HG03521 (cell line): ENCODE data around the gene ZNF148.

Experiments used
- ATAC-seq: cut with Tn5 transposase; IDR thresholded peaks from one replicate; pipeline ENCODE4 v1.9.1; 2021; ENCODE audit warnings: mild to moderate bottlenecking, moderate library complexity; ENCODE audit not compliant: unreplicated experiment

The ZNF148 gene

DNA sequence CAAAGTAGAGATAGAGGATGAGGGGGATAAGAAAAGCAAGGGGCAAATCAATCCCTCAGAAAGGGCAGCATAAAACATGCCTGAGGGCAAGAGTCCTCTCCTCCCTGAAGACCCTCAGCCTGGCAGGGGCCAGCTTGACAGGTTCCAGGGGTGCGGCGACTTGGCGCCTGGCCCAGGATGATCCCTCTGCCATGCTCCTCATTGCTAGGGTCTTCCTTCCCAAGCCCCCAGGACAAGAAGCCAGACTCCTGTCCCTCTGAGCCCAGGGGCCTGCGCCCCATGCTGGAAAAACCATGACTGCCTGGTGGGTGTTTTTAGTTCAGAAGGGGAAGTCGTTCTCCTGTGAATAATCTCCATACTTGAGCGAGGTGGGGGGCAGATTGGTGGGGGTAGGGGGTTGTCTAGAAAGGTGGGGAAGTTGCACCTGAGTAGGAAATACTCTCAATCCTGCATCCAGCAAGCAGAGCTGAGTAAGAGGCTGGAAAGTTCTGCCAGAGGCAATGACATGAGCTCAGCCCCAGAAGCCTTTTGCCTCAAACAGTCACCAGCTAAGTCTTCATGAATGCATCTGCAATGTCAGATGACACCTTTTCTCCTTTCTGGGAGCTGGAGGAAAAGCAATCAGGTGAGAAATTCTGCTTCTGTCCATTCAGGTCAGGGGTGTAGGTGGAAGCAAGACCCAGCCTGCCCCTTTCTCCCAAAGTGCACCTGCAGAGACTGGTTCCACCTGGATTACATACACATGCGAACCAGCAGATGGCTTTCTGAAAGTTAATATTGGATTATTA, 180.9 kb downstream of the ZNF148 start:
- no peak for ATAC-seq

DNA sequence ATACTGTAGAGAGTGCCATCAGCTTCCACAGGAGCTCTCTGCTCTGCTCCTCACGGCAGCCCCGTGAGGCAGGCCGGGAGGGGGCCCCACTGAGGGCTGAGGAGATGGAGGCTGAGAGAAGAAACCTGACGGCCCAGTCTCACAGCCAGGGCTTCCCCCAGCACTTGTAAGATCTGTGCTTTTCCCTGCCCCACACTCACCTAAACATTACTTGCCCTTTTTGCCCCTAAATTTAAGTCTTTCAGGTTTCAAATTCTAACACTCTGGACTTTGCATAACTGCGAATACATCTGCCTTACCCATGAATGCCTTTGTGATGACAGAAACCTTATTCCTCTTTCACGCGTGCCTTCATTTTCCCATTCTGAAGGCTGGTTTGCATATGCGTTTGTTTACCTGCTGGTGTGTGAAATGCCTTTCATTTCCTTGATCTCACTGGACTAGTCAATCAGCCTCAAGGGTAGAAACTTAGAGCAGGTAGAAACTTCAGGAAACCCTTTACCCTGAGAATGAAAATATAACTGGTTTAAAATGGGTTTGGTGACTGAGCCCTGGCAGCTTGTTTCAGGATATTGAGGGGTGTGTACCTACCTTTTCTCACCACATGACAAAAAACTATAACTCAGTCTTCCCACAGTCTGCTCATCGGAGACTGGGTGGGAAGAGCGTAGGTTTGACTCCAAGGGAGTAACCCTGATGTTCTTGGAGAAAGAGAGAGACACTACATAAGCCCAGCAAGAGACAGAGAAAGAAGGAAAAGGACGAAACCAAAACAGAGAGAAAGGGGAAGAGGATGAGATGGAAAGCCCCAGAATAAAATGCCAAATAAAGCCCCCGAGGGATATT, 182.7 kb downstream of the ZNF148 start:
- peak; percentile 54 for ATAC-seq

DNA sequence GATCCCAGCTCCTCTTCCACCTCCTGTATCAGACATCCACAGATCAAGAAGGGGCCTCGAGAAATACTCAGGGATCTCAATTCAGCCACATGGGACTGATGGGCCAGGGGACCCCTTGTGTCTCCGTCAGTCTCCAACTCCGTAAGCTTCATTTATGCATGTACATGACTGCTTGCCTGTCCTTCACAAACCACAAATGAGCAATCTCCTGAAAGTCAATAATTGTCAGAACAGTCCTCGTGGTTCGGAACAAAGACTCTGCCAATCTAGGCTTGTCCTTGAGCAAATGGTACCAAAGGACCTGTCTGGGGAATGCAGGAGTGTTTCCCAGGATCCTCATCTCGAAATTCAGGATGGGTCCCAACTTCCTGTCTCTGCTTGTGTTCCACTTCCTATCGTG, 183.4 kb downstream of the ZNF148 start:
- ATAC-seq, result no peak

DNA sequence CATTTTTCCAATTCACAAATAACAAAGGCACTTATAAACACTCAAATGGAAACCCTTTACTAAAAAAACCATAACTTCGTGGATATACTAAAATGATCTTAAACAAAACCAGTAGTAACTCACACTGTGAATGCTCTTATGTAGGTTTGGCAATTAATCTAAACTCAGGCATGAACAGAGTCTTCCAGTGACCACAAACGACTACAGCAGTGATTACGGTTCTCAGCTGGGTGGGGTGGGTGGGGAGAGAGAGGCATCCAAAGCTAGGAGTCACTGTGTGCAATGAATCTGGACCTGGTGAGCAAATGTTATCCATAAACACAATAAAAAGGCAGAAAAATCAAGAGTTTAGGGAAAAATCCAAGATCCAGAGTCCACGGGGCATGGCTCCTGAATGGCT, 183.9 kb downstream of the ZNF148 start:
- no peak for ATAC-seq

DNA sequence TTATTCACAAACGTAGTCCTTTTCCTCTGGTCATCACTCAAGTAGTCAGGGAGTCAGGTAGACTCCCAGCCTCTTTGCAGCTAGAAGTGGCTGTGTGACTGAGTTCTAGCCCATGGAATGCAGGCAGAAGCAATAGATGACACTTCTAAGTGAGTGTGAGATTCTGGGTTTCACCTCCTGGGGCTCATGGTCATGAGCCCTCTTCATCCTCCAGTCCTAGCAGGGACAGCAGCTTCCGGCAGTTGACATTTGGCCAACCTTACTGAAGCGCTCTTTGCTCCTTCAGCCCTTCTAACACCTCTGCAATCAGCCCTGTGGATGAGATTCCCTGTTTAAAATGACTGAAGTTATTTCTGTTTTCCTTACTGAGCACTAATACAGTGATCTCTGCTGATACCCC, 184.3 kb downstream of the ZNF148 start:
- ATAC-seq, result no peak

DNA sequence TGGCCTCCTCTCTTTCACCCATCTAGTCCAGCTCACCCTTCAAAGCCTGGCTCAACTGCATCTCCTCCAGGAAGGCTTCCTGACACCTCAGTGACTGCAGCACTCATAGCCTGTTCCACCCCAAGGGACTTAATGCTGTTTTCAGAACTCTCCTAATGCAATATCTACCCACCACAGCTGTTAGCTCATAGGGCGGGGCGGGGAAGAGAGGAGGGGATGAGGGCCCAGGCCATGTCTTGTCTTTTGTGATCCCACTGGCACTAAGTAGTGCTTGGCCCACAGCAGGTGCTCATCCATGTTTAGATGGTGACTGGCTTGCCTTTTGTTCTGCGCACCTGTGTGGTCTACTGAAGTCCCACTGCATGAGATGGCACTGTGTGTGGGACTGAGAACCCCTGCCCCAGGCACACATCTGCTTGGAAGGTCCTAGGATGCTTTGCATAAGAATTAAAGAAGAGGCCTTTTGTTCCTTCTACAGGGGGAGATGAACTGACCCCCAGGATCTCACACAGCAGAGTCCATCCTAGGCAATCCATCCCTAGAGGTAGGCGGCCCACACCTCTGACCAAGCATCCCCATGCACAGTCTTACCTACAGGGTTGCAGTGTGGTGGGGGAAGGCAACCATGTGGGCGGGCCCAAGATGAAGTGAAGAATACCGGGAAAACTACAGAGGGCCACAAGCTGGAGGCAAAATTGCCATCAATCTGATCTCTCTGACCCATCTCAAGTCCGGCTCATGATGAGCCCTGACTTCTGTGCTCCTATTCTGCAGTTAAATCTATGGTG, 185.6 kb downstream of the ZNF148 start:
- ATAC-seq, result no peak

DNA sequence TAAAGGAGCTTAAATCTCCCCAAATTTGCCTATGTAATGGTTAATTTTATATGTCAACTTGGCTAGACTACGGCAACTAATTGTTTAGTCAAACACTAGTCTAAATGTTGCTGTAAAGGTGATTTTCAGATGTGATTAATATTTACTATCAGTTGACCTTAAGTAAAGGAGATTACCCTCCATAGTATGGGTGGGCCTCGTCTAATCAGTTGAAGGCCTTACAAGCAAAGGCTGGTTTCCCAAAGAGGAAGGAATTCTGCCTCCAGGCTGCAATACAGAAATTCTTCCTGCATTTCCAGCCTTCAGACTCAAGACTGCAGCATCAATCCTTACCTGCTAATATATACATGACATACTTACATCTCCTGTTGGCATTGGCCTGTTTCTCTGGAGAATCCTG, 186.2 kb downstream of the ZNF148 start:
- no peak for ATAC-seq

DNA sequence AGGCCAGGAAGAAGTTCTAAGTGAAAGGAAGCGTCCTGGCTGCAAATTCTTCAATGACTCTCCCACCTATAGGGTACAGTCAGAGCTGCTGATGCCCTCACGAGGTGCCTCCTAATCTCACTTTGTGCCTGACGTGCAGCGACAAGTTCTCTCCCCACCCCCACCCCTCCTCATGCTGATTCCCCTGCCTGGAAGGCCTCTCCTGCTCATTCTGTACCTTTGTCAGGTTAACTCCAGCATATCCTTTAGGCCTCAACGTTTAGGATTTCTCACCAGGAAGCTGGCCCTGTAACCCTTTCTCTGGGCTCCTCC, 187.6 kb downstream of the ZNF148 start:
- no peak for ATAC-seq

DNA sequence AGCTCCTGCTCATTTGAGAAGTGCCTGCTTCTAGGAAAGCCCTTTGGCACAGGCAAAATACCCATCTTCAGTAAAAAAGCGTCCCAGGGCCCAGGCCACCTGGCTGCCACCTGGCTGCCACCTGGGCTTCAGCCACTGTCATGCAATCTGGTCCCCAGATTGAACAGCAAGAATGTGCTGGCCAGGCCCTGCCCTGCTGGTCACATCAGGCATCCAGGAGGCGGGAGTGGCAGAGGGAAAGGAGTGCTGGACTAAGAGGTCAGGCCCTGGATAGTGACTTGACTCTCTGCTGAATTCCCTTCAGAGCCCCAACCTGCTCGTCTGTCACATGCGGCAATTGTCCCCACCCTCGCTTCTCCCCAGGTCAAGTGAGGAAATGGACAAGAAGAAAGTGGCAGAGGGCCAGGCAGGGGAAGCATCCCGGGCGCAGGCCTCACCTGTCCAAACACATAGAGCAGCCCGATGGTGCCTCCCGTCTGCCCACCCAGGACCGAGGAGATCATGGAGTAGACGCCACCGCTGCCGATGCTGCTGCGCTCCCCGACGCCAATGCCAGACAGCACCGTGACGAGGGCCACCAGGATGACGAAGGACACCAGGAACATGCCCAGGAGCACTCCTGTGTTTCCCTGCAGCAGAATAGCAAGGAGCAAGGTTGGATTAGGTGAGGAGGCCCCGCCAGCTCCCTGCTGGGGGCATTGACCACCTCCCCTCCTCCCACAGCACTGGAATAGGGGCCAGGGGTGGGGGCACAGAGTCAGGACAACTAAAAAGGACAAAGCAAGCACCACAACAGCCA, 188.1 kb downstream of the ZNF148 start:
- ATAC-seq, result no peak

DNA sequence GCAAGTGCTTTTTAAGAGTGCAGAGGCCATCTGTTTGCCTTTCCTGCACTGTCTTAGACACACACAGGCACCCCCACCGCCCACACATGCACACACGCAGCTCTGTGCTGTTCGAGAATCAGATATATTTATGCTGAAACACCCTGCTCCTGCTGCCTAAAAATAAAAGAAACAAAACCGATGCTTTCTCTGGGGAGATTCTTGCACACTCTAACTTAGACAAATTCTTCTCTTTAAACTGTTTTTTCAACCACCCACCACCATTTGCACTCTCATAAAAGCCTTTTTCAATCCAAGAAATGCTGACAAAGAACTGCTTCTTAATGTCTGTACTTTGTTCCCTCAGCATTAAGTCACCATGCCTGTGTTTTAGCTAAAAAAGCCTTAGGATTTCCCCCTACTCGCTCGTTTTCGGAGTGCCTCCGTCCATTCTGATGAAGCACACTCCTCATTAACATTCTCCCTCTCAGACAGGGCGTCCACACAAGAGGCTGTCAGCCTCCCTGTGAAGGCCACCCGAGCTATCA, 188.8 kb downstream of the ZNF148 start:
- ATAC-seq, result peak; percentile 54

DNA sequence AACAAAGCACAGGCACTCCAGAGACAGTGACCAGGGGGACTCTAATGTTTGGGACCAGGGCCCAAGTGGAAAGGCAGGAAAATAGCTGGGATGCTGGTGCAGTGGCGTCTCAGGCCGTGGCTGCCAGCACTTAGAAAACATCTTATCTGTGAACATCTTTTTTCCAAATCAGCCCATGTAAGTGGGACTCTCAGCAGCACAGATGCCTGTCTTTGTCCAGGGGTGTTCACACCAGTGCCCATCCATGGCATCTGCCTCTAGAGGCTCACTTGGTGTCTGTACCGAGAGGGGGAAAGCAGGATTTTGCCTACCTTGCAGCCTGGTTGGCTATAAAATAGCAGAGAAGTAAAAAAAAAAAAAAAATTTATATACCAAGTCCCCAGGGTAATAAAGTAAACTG, 189.3 kb downstream of the ZNF148 start:
- no peak for ATAC-seq

DNA sequence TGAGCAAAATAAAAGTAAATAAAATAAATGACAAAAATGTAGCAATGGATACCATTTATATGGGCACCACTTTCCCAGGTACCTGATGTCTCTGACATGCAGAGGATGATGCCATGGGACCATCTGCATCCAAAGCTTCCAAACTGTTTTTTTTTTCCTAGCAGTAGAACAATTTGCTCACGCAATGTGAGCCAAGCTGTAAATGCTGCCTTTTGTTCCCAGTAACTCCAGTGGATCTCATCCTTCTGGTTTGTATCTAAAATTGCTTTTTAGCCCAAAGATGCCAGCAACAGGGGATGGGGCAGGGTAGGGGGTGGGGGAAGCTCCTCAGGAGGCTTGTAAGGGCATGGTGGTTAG, 195.3 kb downstream of the ZNF148 start:
- no peak for ATAC-seq

DNA sequence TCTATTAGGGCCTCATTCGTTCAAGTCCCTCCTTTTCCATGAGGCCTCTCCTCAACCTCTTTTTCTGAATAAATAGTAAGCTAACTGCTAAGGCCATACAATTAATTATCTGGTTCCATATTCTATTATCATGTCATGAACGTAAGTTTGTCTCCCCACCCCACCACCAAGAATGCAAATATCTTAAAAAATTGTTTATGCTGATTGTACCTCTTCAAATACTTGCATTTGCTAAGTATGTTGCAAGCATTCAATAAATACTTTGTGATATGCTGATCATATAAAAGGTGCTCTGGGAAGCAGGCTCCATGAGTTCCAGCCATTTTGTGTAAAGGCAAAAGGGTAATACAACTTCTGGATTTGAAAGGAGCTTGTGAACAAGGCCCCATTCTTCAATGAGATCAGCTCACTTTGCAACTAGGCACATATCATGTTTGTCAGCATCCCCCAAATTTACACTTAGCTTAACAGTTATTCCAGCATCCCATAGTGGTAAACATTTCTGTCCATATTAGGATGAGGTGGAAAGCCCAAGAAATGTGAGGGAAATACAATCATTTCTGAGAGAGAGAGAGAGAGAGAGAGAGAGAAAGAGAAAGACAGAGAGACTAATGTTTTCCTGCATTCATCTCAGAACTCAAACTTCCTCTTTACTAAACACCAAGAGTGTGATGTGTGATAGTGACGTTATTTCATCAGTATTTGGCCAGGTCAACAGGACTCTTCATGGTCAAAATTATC, 195.8 kb downstream of the ZNF148 start:
- ATAC-seq, result peak; percentile 67

DNA sequence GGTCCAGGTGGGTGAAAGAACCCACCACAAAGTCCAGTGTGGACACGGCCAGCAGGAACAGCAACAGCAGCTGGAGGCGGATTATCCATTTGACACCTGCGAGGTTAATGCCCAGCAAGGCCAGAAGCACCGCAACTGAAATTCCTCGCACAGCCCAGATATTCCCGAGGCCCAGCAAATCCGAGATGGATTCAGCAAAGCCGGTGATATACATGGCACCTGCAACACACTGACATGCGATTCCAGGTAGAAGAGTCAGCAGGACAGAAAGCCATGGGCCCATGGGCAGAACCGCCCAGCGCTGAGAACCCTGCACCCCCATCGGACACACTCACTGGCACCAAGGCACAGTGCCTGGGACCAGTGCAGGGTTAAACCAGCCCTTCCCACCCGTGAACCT, 197.4 kb downstream of the ZNF148 start:
- ATAC-seq, result no peak
